CD14-positive monocyte (primary cell): ENCODE measurements around the gene PHRF1. TPM values are rescaled to one million over a fixed set of nuclear protein-coding genes. Genes with fewer than 3 reads are reported as not detected.

Source experiments
- DNase-seq, 3 donors: peaks; one replicate each; pipeline ENCODE4 v3.0.0-alpha.2; 2011 to 2022
- H2AFZ ChIP-seq: 2 replicates; pipeline ENCODE4 v1.6.0; 2012; ENCODE audit warnings: mild to moderate bottlenecking, low read depth, low read length, inconsistent platforms; ENCODE audit not compliant: insufficient read depth, poor library complexity, severe bottlenecking
- H3K27ac ChIP-seq, 2 donors: 1 replicate in 1 of 2; 2 replicates in 1 of 2; pipeline ENCODE4 v1.5.1; 2012 to 2013; ENCODE audit warnings: low read length in 2 of 2, control low read depth in 1 of 2, inconsistent platforms in 1 of 2, low read depth in 1 of 2, mild to moderate bottlenecking in 1 of 2
- H3K27me3 ChIP-seq, 2 donors: one replicate each; pipeline versions ENCODE4 v1.6.0 to v1.6.1; 2011 to 2013; ENCODE audit warnings: low read length in 2 of 2; ENCODE audit not compliant: control insufficient read depth in 2 of 2, insufficient read depth in 2 of 2
- H3K36me3 ChIP-seq, 2 donors: replicated peaks in 1 of 2; 1 replicate in 1 of 2; 2 replicates in 1 of 2; pipeline versions ENCODE4 v1.5.1 to v1.6.1; 2012 to 2013; ENCODE audit warnings: low read length in 2 of 2, control low read depth in 1 of 2, inconsistent platforms in 1 of 2, mild to moderate bottlenecking in 1 of 2; ENCODE audit not compliant: insufficient read depth in 2 of 2, control insufficient read depth in 1 of 2
- H3K4me1 ChIP-seq, 2 donors: 1 replicate in 1 of 2; 2 replicates in 1 of 2; pipeline versions ENCODE4 v1.5.1 to v1.6.1; 2012 to 2013; ENCODE audit warnings: low read length in 2 of 2, control low read depth in 1 of 2, inconsistent platforms in 1 of 2, mild to moderate bottlenecking in 1 of 2, moderate library complexity in 1 of 2; ENCODE audit not compliant: insufficient read depth in 2 of 2, control insufficient read depth in 1 of 2
- H3K4me2 ChIP-seq: replicated peaks from 2 replicates; pipeline ENCODE3; 2012; ENCODE audit warnings: low read length, moderate library complexity, mild to moderate bottlenecking; ENCODE audit not compliant: poor library complexity, severe bottlenecking; ENCODE audit errors: extremely low read depth
- H3K4me3 ChIP-seq, 3 experiments: fragments of 200-600 bp in 1 of 3; sonication (generic) in 1 of 3; replicated peaks in 1 of 3; 1 replicate in 2 of 3; 2 replicates in 1 of 3; pipeline ENCODE4 v1.5.1; 2011 to 2013; ENCODE audit warnings: low read length in 3 of 3, mild to moderate bottlenecking in 3 of 3, control low read depth in 2 of 3, low read depth in 2 of 3, inconsistent platforms in 1 of 3, moderate library complexity in 1 of 3
- H3K79me2 ChIP-seq: 2 replicates; pipeline ENCODE4 v1.6.0; 2012; ENCODE audit warnings: mild to moderate bottlenecking, control low read depth, inconsistent platforms, low read length, moderate library complexity; ENCODE audit not compliant: insufficient read depth
- H3K9ac ChIP-seq: 2 replicates; pipeline ENCODE4 v1.6.0; 2017; ENCODE audit warnings: low read length, mild to moderate bottlenecking; ENCODE audit not compliant: insufficient read depth, poor library complexity, severe bottlenecking
- H3K9me3 ChIP-seq, 2 donors: replicated peaks in 1 of 2; 1 replicate in 1 of 2; 2 replicates in 1 of 2; pipeline versions ENCODE4 v1.5.1 to v1.6.1; 2012 to 2013; ENCODE audit warnings: low read length in 2 of 2, control low read depth in 1 of 2; ENCODE audit not compliant: control insufficient read depth in 1 of 2, insufficient read depth in 1 of 2
- H4K20me1 ChIP-seq: 2 replicates; pipeline ENCODE4 v1.6.0; 2012; ENCODE audit warnings: mild to moderate bottlenecking, low read length, control low read depth, moderate library complexity; ENCODE audit not compliant: insufficient read depth
- H3K27ac Mint-ChIP-seq, 7 donors: one replicate each; pipeline ENCODE4 v1.8.0; 2020; ENCODE audit warnings: mild to moderate bottlenecking in 7 of 7, mixed read lengths in 7 of 7, moderate library complexity in 6 of 7, inconsistent platforms in 2 of 7
- H3K27me3 Mint-ChIP-seq, 3 donors: one replicate each; pipeline ENCODE4 v1.8.0; 2021 to 2022; ENCODE audit warnings: low read depth in 3 of 3, mild to moderate bottlenecking in 3 of 3, mixed read lengths in 3 of 3, moderate library complexity in 3 of 3, inconsistent platforms in 1 of 3
- H3K36me3 Mint-ChIP-seq, 2 donors: one replicate each; pipeline ENCODE4 v1.8.0; 2020; ENCODE audit warnings: mixed read lengths in 2 of 2, inconsistent platforms in 1 of 2, mild to moderate bottlenecking in 1 of 2
- H3K4me1 Mint-ChIP-seq: one replicate; pipeline ENCODE4 v1.8.0; 2020; ENCODE audit warnings: mild to moderate bottlenecking, mixed read lengths
- H3K4me3 Mint-ChIP-seq, 2 donors: one replicate each; pipeline ENCODE4 v1.8.0; 2020; ENCODE audit warnings: mild to moderate bottlenecking in 2 of 2, mixed read lengths in 2 of 2, moderate library complexity in 1 of 2
- H3K9me3 Mint-ChIP-seq, 7 donors: one replicate each; pipeline ENCODE4 v1.8.0; 2020 to 2022; ENCODE audit warnings: mixed read lengths in 7 of 7, mild to moderate bottlenecking in 6 of 7, moderate library complexity in 6 of 7, inconsistent platforms in 2 of 7
- WGBS: methylation state at CpG from one replicate; pipeline ENCODE4 v1.1.5; 2013; ENCODE audit warnings: missing lambda C conversion rate; ENCODE audit not compliant: insufficient coverage; 5-methylcytosine and 5-hydroxymethylcytosine counted together
- intact Hi-C, 2 donors: fragments of 100-400 bp; cut with micrococcal nuclease; formaldehyde crosslinking; loops; one replicate each; pipeline versions ENCODE4 v1.15.0 to v1.15.1; 2023
- polyA plus RNA-seq, 3 donors: library from polyadenylated mRNA; depleted of rRNA in 1 of 3; unstranded in 2 of 3; stranded (reverse) in 1 of 3; fragments of 300-500 nt in 2 of 3; fragments of >200 nt in 1 of 3; fragmentation: Illumina TruSeq in 2 of 3; gene quantifications; 1 replicate in 2 of 3; 2 replicates in 1 of 3; pipeline ENCODE4 v1.2.3, GENCODE V29; 2012 to 2021
- TF ChIP-seq, protein P1 (sequence below): fragments of 200-600 bp; IDR thresholded peaks from one replicate; pipeline ENCODE4 v1.8.0; 2022; ENCODE audit warnings: antibody characterized with exemption, mild to moderate bottlenecking

The PHRF1 gene
- polyA plus RNA-seq, 3 donors, result 1.3 to 11.1 (median 3.3) TPM

DNA sequence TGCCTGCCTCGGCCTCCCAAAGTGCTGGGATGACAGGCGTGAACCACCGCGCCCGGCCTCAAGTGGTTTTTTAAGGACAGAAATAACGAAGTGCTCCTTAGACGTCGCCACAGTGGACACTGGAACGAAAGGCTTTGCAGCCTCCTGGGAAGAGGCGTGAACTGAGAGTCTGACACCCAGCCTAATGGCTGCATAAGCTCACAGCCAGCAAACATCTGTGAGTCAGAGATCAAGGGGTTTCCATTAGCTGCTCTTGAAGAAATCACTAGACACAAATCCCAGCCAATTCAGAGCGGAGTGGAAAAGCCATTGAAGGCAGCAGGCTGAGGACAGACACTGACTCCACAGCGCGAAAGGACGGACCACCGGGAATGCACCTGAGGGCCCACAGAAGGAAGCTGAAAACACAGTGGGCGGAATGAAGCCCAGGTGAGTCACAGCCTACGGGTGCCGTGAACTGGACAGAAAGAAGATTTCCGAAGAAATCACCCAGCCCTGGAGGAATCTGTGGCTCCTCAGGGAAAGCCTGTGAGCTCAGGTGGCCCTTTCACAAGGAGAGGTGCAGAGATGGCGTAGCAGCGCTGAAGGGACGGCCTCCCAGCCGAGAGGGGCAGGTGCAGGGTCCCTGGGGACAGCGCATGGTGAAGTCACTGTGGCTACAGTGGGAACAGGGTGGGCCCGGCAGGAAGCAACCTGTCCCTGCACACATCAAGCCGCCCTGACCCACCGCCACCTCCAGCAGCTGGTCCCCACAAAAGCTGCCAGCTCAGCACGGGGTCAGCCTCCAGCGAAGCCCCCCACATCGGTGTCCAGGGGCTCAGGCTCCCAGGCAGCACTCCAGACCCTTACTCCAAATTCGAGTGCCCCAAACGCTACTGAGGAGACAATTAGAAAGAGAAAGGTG is 27.3 kb upstream of the PHRF1 start:
- peaks cover 0 to 13% of the 10 kb centered on the region in 2 donors for H3K27me3 ChIP-seq
- peaks cover 2 to 18% (median 13%) of the 10 kb centered on the region in 3 donors for H3K27me3 Mint-ChIP-seq
- H2AFZ ChIP-seq, result no peak overlapping the region
- no peak overlapping the region for H3K4me3 ChIP-seq
- 91% methylated on average over 26 of the region's 32 CpGs for WGBS
- TF ChIP-seq, protein P1, sequence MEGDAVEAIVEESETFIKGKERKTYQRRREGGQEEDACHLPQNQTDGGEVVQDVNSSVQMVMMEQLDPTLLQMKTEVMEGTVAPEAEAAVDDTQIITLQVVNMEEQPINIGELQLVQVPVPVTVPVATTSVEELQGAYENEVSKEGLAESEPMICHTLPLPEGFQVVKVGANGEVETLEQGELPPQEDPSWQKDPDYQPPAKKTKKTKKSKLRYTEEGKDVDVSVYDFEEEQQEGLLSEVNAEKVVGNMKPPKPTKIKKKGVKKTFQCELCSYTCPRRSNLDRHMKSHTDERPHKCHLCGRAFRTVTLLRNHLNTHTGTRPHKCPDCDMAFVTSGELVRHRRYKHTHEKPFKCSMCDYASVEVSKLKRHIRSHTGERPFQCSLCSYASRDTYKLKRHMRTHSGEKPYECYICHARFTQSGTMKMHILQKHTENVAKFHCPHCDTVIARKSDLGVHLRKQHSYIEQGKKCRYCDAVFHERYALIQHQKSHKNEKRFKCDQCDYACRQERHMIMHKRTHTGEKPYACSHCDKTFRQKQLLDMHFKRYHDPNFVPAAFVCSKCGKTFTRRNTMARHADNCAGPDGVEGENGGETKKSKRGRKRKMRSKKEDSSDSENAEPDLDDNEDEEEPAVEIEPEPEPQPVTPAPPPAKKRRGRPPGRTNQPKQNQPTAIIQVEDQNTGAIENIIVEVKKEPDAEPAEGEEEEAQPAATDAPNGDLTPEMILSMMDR, result no peak
- H3K4me1 Mint-ChIP-seq, result no peaks in the 10 kb centered on the region
- peaks cover 0 to 3% (median 0%) of the 10 kb centered on the region in 7 donors for H3K9me3 Mint-ChIP-seq
- no peak overlapping the region for H3K27ac Mint-ChIP-seq
- H4K20me1 ChIP-seq, result no peaks in the 10 kb centered on the region
- no peak overlapping the region for H3K4me3 Mint-ChIP-seq
- DNase-seq, result no peak
- no peaks in the 10 kb centered on the region for H3K4me1 ChIP-seq
- H3K9me3 ChIP-seq, result no peaks in the 10 kb centered on the region
- no peak overlapping the region for H3K4me2 ChIP-seq
- no peaks in the 10 kb centered on the region for H3K79me2 ChIP-seq
- H3K36me3 Mint-ChIP-seq, result no peaks in the 10 kb centered on the region
- intact Hi-C loops, result no loop called here
- H3K36me3 ChIP-seq, result no peaks in the 10 kb centered on the region
- H3K9ac ChIP-seq, result no peak overlapping the region
- no peak overlapping the region for H3K27ac ChIP-seq

DNA sequence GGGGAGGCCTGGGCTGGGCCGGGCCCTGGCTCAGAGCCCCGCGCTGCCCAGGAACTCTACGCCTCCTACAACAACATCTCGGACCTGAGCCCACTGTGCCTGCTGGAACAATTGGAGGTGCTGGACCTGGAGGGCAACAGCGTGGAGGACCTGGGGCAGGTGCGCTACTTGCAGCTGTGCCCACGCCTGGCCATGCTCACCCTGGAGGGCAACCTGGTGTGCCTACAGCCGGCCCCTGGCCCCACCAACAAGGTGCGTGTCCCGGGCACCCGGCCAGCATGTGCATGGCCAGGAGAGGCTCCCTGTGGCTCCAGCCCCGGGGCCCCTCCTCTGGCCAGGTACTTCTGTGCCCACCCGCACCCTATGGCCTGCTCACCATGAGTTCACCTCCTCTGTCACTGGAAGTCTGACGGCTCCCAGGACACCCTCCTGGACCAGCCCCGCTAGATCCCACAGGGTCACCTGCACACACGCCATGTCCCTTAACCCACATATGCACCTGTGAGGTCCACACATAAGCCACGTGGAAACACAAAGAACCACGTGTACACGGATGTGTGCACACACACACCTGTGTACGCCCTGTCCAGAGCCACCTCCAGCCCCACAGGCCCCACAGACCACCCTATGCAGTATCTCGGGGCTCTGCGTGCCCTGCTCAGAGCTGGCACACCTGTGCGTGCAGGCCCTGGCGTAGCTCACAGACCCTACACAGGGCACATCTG is 26.1 kb upstream of the PHRF1 start:
- no peak overlapping the region for H2AFZ ChIP-seq
- H3K27me3 Mint-ChIP-seq, result peaks cover 5 to 29% (median 17%) of the 10 kb centered on the region in 3 donors
- no peak overlapping the region for H3K4me2 ChIP-seq
- H3K4me3 ChIP-seq, result no peak overlapping the region
- intact Hi-C loops, result no loop called here
- no peak overlapping the region for H3K4me3 Mint-ChIP-seq
- 98% methylated on average over 25 of the region's 25 CpGs for WGBS
- no peaks in the 10 kb centered on the region for H3K9me3 ChIP-seq
- no peak overlapping the region for H3K9ac ChIP-seq
- no peaks in the 10 kb centered on the region for H3K79me2 ChIP-seq
- H4K20me1 ChIP-seq, result no peaks in the 10 kb centered on the region
- no peaks in the 10 kb centered on the region for H3K36me3 ChIP-seq
- no peak overlapping the region for H3K27ac Mint-ChIP-seq
- H3K27me3 ChIP-seq, result peaks cover 0 to 22% of the 10 kb centered on the region in 2 donors
- H3K4me1 ChIP-seq, result peaks cover 2 to 6% of the 10 kb centered on the region in 2 donors
- TF ChIP-seq, protein P1, result no peak
- no peaks in the 10 kb centered on the region for H3K36me3 Mint-ChIP-seq
- H3K27ac ChIP-seq, result no peak overlapping the region
- no peaks in the 10 kb centered on the region for H3K4me1 Mint-ChIP-seq
- H3K9me3 Mint-ChIP-seq, result peaks cover 0 to 3% (median 0%) of the 10 kb centered on the region in 7 donors
- no peak for DNase-seq
